Stimulated activated CD8-positive, alpha-beta memory T cell treated with anti-CD3 and anti-CD28 coated beads, Interleukin-4, amount 100 ng/mL, for 4 hours (primary cell): ENCODE measurements around the gene LHX6.

Experiments used
- DNase-seq, 2 donors: peaks; one replicate each; pipeline ENCODE4 v3.0.0-alpha.2; 2020; ENCODE audit warnings: low read depth in 2 of 2, low spot score in 1 of 2

Gene LHX6

GRCh38 chr9:122236681-122237080 is 7.9 kb upstream of the LHX6 start:
- no peak for DNase-seq

GRCh38 chr9:122234022-122234748 is 5.4 kb upstream of the LHX6 start:
- DNase-seq = no peak

- DNase-seq = no peak
Measured at GRCh38 chr9:122232796-122233306, 4.1 kb upstream of the LHX6 start.

GRCh38 chr9:122229485-122229837 is 704 bp upstream of the LHX6 start:
- no peak for DNase-seq

GRCh38 chr9:122228191-122228567 is 578 bp downstream of the LHX6 start:
- DNase-seq = no peak

GRCh38 chr9:122227575-122227900 is 1.2 kb downstream of the LHX6 start:
- DNase-seq = no peak

- DNase-seq = no peak
Measured at GRCh38 chr9:122226758-122227574, 1.8 kb downstream of the LHX6 start.

- no peak for DNase-seq
Measured at GRCh38 chr9:122226142-122226757, 2.5 kb downstream of the LHX6 start.

- DNase-seq = no peak
Measured at GRCh38 chr9:122225312-122226141, 3.2 kb downstream of the LHX6 start.

- DNase-seq = no peak
Measured at GRCh38 chr9:122223435-122223834, 5.3 kb downstream of the LHX6 start.

GRCh38 chr9:122222791-122223190 is 6.0 kb downstream of the LHX6 start:
- DNase-seq = no peak

GRCh38 chr9:122221183-122221811 is 7.5 kb downstream of the LHX6 start:
- no peak for DNase-seq

GRCh38 chr9:122220673-122221182 is 8.0 kb downstream of the LHX6 start:
- DNase-seq = no peak

GRCh38 chr9:122219856-122220672 is 8.7 kb downstream of the LHX6 start:
- no peak for DNase-seq

- DNase-seq = no peak
Measured at GRCh38 chr9:122218935-122219855, 9.6 kb downstream of the LHX6 start.

- DNase-seq = no peak
Measured at GRCh38 chr9:122218071-122218934, 10.5 kb downstream of the LHX6 start.

- no peak for DNase-seq
Measured at GRCh38 chr9:122217640-122218039, 11.1 kb downstream of the LHX6 start.
